ENCODE data around the gene PDZD2.

DNA sequence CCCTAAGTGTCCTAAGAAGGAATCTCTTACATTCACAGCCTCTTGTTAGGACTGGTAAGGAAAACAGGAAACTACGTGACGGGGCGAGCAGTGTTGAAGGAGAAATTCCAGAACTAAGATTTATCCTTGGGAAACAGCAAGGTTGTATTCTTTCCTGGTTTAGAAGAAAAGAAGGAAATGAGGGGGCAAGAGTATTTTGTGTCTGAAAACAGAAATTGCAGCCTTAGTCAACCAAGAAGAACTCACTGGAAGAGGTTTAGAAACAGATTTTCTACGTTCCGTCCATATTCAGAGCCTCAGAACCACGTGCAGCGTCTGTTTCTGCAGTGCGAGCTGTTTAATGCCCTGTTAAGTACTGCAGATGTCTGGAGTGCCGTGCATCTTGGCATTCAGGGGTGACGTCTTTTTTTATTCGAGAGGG lies 460.0 kb downstream of the PDZD2 start:
- TF ChIP-seq, protein P1, sequence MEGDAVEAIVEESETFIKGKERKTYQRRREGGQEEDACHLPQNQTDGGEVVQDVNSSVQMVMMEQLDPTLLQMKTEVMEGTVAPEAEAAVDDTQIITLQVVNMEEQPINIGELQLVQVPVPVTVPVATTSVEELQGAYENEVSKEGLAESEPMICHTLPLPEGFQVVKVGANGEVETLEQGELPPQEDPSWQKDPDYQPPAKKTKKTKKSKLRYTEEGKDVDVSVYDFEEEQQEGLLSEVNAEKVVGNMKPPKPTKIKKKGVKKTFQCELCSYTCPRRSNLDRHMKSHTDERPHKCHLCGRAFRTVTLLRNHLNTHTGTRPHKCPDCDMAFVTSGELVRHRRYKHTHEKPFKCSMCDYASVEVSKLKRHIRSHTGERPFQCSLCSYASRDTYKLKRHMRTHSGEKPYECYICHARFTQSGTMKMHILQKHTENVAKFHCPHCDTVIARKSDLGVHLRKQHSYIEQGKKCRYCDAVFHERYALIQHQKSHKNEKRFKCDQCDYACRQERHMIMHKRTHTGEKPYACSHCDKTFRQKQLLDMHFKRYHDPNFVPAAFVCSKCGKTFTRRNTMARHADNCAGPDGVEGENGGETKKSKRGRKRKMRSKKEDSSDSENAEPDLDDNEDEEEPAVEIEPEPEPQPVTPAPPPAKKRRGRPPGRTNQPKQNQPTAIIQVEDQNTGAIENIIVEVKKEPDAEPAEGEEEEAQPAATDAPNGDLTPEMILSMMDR (IDR thresholded peaks at IDR 0.05; ENCODE audit: borderline replicate concordance, extremely low read depth, low read length, poor library complexity, severe bottlenecking) = no peak
- TF ChIP-seq EZH2 (IDR thresholded peaks at IDR 0.05; ENCODE audit: borderline replicate concordance, low read depth, low read length, severe bottlenecking) = no peak
